Stimulated activated CD4-positive, alpha-beta T cell treated with anti-CD3 and anti-CD28 coated beads, Interleukin-4, amount 100 ng/mL, for 48 hours (primary cell): ENCODE results near the gene LRRC8A.
"Not testable (repeated sequence)": the region's sequence is repeated elsewhere in the genome, so short reads cannot be mapped to it uniquely, and the experiment has no call there.

Source experiments
- DNase-seq, 2 donors: peaks; one replicate each; pipeline ENCODE4 v3.0.0-alpha.2; 2020; ENCODE audit warnings: low read depth in 2 of 2

Gene LRRC8A

DNA sequence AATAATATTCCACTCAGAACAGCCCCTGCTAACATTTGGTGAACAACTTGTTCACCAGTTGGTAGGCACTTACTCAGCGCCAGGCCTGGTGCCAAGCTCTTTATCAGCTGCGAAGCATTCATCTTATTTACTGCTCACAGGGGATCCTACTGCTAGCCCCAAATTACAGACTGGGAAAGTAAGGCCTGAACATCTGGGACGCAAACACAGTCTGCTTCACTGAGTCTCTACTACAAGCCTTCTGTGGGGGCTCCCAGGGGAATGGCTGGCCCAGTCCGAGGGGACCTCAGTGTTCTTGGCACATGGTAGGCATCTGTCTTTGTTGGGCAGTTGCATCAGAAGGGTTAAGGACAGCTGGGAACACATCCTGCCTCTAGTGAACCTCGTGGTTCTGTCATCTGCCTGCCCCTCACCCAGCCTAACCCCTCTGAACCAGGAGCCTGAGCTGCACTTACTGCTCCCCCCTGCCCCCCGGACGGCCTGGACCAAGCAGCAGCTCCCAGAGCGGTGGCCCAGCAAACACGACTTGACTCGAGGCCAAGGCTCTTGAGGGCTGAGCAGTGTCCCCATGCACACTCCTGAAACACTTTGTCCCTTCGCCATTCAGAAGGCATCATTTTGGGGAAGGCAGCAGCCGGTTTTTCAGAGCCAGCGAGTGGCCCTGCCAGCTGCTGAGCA lies 38.6 kb downstream of the LRRC8A start, which contains the start of gene PHYHD1:
PHYHD1 (plus strand) TSS at position 602 of the 678 bp plus-strand sequence. CDS start 1,342 bp downstream, outside the sequence.
- DNase-seq = no peak

GRCh38 chr9:128921881-128922763 lies 40.2 kb downstream of the LRRC8A start:
- DNase-seq = no peak

DNA sequence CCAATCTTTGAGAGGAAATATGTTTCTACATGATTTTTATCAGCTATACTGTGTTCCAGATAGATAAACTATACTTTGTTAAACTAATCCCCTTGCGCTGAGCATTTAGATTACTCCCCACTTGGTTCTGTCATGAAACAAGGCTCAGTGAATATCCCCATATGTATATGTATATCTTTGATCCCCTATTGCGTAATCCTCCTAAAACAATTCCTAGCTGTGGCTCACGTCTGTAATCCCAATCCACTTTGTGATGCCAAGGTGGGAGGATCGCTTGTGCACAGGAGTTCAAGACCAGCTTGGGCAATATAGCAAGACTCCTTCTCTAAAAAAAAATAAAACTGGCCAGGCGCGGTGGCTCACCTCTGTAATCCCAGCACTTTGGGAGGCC lies 41.6 kb downstream of the LRRC8A start:
- no peak for DNase-seq

- DNase-seq = no peak
Observed at GRCh38 chr9:128927731-128928411, 45.9 kb downstream of the LRRC8A start.

GRCh38 chr9:128928624-128929023 lies 46.7 kb downstream of the LRRC8A start:
- no peak for DNase-seq

GRCh38 chr9:128929560-128929959 lies 47.6 kb downstream of the LRRC8A start:
- DNase-seq = no peak

DNA sequence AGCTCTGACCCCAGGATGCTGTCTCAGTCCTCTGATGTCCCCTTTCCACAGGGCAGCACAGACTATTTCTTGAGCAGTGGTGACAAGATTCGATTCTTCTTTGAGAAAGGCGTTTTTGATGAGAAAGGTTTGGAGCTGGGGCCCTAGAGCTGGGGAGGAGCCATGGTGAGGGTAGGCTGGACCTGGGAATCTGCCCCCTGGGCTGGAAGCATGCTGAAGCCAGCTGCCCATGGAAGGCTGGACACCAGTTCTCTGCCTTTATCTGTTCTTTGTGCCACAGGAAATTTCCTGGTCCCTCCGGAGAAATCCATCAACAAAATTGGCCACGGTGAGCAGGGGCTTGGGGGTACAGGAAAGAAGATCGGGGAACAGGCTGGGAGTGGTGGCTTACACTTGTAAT lies 51.8 kb downstream of the LRRC8A start:
- no peak for DNase-seq

DNA sequence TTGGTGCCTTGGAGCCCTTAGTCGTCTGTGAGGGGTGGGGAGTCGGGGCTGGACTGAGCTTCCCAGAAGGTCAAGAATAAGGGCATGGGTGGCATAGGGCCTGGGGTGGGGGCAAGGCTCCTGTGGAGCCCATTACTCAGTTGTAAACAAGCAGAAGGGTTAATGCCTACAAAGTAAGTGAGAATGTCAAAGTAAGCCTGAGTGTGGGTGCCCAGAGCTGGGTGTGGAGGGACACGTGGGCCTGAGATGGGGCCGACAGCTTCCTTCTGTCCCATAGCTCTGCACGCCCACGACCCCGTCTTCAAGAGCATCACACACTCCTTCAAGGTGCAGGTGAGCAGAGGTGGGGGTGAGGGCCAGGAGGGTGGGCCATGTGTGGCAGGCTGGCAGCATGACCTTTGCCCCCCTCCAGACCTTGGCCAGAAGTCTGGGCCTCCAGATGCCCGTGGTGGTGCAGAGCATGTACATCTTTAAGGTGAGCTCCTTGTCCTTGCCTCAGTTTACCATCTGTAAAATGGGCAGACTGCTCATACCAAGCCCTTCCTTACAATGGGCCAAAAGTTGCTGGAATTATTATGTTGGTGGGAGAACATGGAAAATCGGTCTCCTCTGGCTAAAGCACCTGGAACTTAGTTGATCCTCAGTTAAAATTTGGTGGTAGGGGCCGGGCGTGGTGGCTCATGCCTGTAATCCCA lies 54.4 kb downstream of the LRRC8A start:
- no peak for DNase-seq

- DNase-seq = no peak
Observed at GRCh38 chr9:128937310-128938165, 55.6 kb downstream of the LRRC8A start.

DNA sequence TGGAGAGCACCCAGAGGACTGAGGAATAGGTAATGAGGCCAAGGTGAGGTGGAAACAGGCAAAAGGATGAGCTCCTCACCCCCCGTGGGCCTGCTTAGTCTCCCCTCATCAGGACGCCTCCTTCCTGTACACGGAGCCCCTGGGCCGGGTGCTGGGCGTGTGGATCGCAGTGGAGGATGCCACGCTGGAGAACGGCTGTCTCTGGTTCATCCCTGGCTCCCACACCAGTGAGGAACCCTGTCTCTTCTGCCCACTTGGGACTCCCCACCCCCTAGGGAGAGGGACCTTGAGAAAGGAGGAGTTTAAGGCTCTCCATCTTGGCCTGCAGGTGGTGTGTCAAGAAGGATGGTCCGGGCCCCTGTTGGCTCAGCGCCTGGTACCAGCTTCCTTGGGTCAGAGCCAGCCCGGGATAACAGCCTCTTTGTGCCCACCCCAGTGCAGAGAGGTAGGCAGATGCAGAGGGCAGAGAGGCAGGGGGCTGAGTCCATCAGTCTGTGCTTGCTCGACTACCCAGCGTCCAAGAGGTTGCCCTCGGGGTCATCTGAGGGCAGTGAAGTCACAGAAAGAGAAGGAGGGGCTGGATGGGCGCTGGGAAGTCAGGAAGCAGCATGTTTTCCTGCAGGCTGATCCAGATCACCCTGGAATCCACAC lies 58.5 kb downstream of the LRRC8A start:
- DNase-seq = no peak

- no peak for DNase-seq
Observed at GRCh38 chr9:128940946-128941755, 59.2 kb downstream of the LRRC8A start.

GRCh38 chr9:128943832-128944620 lies 62.1 kb downstream of the LRRC8A start:
- DNase-seq = no peak

DNA sequence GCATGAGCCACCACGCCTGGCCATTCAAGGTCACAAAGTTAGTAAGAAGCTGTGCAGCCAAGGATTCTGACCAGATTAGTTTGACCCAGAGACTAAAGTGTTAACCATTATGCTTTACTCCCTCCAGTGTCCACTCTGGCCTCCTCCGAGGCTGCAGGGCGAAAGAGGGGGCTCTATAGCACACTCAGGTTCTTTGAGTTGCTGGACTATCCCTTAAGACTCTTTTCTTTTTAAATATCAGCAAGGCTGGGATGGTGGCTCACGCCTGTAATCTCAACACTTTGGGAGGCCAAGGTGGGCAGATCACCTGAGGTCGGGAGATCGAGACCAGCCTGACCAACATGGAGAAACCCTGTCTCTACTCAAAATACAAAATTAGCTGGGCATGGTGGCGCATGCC lies 63.0 kb downstream of the LRRC8A start:
- not testable (repeated sequence) for DNase-seq

DNA sequence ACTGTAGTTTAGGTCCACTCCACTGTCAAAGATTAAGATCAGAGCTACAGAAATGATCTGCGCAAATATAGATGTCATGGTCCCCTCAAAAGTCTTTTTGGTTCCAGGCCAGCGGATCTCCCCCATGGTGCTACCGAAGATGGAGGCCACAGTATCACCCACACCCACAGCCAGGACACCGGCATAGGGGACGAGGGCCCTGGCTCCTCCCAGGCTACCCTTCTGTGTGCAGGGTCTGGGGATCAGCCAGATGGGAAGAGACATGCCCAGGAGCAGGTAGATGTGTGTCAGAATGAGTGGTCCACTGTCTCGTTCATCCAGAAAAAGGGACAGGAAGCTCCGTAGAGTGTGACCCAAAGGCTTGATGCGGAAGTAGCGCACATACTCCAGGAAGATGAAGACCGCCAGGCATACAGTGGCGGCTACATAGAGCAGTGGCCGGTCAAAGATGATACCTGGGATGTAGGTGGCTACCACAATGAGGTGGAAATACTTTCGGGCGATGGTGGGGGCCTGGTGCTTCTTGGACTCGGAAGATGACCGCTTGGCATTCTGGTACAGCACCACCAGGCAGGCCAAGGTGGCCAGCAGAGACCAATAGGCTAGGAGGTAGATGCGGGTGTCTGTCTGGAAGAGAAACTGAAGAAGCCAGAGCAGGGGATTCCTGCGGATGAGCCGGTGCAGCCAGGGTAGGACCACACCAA lies 64.0 kb downstream of the LRRC8A start:
- DNase-seq = no peak

DNA sequence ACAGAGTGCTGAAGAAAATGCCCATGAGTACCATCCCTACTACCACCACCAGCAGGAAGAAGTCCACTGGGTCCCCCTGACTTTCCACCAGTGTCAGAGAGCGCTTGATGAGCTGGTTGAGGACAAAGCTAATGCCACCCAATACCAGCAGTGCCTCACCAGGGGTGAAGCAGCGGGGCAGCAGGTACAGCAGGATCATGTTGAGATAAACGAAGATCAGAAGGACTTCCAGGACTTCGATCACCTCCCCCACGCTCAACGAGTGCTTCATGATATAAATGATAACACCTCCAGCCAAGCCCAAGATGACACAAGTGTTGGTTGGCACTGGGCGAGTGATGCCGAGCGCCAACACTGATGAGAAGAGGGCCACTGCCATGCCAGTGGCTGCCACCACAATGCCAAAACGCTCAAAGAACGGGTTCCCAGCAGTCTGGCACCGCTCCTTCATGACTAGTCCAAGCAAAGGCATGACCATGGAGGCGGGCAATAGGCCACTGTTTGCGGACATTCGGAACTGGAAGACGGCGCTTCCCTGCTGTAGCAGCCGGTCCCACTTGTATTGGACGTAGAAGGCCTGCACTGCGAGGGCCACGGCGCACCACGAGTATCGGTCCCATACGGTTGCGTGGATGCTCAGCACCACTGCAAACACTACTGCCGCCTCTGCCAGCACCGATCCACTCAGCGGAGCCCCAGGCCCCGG lies 64.8 kb downstream of the LRRC8A start:
- DNase-seq = no peak

DNA sequence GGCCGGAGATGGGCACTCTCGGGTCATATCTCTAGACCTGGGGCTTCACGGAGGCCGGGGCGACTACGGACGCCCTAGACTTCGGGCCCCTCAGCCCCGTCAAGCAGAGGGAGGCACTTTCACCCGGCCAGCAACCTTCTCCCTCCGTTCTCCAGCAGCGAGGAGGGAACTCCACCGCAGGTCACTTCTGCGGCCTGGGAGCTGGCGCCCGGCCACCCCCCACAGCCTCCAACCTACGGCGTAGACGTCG lies 65.3 kb downstream of the LRRC8A start:
- DNase-seq = no peak

DNA sequence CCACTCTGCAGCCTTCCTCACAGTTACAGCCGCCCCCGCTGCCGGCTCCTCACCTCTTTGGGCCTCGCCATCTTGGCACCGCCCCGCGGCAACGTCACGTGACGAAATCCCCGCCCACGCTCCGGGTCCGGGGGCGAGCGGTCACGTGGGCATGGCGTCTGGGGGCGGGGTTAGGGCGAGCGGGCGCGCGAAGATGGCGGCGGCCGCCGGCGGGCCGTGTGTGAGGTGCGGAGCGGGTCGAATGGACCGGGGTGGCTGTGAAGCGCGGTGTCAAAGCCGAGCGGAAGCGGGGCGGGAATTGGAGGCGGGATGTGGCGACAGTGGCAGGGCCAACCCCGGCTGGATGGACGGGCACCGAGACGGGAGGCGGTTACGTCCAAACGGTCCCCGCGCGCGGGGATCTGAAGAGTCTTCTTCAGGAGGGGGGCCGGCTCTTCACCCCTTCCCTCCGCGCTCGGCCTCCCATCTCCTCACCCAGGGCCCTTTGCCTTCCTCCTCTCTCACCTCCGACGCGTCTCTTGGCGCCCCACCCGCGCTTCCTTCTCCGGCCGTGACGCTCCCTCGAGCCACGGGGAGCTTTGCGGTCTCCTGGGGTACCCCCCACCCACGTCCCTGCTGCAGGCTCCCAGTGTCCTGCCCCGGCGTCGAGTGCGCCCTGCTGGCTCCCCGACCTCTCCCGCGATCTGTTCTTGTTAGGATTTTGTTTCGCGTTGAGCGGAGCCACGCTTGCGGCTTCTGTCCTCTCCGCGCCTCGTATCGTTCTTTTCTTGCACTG lies 65.8 kb downstream of the LRRC8A start, which contains the start of the genes DOLK and NUP188:
DOLK (minus strand) TSS at position 77 of the 775 bp plus-strand sequence. CDS start 300 bp downstream, outside the sequence.
NUP188 (plus strand) TSS at position 173 of the 775 bp plus-strand sequence; CDS start at position 194, 21 bp downstream.
- peak; percentile 97 to 100 for DNase-seq
